GM10266 (cell line): Measurements from ENCODE around the gene GMPPA.

Experiments used
- DNase-seq: peaks from one replicate; pipeline ENCODE4 v3.0.0; 2012; ENCODE audit errors: extremely low spot score
- TF ChIP-seq, protein P1 (sequence below): IDR thresholded peaks from 2 replicates; pipeline ENCODE4 v1.5.1; 2012; ENCODE audit warnings: mild to moderate bottlenecking, low read depth; ENCODE audit not compliant: control insufficient read depth, insufficient read depth; ENCODE audit errors: missing control alignments

The GMPPA gene

DNA sequence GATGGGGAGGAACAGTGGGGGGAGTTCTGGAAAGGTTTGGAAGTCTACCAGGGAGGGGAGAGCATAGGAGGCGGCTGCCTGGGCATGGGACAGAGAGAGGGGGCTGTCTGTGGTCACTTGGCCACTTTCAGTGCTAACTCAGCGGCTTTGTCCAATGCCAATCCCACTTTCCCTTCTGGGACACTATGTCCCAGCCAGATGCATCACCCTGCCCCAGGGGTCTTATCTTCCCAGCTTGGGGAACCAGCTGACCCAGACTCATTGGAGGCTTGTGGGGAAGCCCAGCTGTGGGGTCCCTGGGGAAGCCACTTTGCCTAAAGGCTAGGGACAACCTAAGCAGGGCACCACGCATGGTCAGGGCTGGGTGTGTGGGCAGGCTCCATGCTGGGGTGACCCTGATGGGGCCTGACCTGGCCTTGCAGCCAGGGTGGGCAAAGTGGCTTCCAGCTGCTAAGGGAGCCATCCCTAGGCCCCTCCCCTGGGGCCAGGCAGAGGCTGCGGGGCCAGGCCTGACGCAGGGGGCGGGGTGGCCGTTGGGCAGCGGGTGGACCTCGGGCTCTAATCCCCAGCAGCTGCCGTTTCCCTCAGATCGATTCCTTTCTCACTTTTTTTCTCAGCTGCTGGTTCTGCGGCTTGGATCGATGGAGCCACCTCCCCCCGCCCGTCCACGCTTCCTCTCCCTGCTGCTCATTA is 14.0 kb downstream of the GMPPA start:
- TF ChIP-seq, protein P1, sequence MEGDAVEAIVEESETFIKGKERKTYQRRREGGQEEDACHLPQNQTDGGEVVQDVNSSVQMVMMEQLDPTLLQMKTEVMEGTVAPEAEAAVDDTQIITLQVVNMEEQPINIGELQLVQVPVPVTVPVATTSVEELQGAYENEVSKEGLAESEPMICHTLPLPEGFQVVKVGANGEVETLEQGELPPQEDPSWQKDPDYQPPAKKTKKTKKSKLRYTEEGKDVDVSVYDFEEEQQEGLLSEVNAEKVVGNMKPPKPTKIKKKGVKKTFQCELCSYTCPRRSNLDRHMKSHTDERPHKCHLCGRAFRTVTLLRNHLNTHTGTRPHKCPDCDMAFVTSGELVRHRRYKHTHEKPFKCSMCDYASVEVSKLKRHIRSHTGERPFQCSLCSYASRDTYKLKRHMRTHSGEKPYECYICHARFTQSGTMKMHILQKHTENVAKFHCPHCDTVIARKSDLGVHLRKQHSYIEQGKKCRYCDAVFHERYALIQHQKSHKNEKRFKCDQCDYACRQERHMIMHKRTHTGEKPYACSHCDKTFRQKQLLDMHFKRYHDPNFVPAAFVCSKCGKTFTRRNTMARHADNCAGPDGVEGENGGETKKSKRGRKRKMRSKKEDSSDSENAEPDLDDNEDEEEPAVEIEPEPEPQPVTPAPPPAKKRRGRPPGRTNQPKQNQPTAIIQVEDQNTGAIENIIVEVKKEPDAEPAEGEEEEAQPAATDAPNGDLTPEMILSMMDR = no peak
- DNase-seq = no peak

DNA sequence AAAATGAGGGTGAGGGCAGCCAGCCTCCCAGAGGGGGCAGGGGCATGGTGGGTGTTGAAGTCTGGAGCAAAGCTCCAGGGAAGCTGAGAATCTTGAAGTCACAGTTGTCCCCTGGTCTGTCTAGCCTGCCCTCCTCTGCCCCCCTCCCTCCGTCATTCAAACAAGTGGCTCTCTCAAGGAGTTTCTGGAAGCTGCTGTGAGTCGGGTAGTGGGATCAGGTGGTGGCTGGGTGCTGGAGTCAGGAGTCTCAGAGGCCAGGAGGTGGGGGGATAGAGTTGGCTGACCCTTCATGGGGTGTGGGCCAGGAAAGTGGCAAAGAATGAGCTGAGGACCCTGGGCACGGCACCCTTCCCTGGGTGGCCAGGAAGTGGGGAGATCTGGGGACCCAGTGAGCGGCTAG is 15.1 kb downstream of the GMPPA start:
- TF ChIP-seq, protein P1 = no peak
- no peak for DNase-seq

DNA sequence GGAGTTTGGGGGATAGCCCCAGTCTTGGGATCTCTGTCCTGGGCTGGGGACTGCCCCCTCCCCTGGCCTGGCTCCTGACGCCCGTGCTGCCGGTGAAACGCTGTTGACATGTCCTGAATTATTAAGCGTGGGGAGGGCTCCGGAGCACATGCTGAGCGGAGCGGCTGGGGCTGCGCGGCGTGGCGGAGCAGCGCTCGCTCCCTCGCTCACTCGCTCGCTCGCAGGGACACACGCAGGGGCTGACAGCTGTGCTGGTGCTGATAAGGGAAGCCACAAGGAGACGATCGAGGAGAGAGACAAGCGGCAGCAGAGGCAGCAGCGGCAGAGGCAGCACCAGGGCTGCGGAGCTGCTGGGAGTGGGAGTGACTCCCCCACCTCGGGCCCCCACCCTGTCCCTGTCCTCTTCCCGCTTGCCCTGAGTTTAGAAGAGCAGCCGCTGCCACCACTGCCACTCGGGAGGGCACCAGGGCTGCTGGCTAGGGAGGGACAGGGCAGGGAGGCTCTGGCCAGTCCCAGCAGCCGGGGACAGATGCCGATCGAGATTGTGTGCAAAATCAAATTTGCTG is 15.6 kb downstream of the GMPPA start, which contains the start of gene ASIC4:
ASIC4 (plus strand) TSS at position 287 of the 566 bp plus-strand sequence; CDS start at position 530, 243 bp downstream.
- no peak for DNase-seq
- TF ChIP-seq, protein P1 = no peak

DNA sequence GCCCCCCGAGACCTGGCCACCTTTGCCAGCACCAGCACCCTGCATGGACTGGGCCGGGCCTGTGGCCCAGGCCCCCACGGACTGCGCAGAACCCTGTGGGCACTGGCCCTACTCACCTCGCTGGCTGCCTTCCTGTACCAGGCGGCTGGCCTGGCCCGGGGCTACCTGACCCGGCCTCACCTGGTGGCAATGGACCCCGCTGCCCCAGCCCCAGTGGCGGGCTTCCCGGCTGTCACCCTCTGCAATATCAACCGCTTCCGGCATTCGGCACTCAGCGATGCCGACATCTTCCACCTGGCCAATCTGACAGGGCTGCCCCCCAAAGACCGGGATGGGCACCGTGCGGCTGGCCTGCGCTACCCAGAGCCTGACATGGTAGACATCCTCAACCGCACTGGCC is 16.1 kb downstream of the GMPPA start:
- TF ChIP-seq, protein P1 = no peak
- no peak for DNase-seq

DNA sequence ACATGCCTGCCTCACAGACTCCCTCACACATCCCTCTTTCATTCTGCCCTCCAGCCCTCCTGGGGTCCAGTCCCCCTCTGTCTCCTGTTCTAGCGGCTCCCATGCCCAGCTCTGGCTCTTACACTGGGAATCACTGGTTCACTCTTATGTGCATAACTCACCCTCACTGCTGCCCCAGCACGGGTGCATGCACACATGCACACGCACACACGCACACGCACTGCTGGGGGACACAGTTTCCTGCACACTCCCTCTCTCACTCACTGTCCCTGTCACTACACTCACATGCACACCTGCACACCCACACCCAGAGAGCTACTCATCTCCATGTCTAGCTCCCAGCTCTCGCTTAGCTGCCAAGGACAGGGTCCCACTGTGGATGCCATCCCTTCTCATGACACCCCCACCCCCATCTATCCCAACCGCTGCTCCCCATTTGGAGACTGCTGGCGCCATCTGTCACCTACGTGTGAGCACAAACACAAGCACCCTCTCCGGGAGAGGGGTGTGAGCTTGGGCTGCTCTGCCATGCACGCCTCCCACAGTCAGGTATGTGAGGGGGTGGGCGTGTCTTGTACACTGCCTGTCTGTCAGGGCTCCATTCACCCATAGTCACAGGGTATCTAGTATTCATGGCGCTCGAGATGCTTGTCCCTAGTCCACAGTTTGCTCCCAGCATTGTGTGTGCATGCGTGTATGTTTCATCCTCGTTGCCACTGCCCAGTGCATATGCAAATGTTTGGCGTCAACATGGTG is 17.4 kb downstream of the GMPPA start:
- TF ChIP-seq, protein P1 = no peak
- no peak for DNase-seq

DNA sequence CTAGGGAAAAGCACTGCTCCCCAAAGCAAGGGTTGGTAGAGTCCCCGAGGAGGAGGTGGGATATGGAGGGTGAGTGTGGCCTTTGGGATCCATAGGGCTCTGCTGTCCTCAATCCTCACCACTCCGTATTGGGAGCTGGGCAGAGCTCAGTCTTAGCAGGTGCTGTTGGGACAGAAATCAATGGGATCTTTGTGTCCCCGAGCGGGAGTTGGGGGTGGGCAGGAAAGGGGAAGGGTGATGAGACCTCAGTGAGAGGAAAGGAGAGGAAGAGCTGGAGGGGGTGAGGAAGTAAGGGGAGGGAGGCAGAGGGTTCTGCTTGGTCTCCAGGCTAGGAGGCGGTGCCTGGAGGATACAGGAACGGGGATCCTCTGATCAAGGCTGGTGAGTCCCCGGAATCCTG is 18.2 kb downstream of the GMPPA start:
- TF ChIP-seq, protein P1 = no peak
- DNase-seq = no peak
